H1 (cell line): Measurements from ENCODE around the gene PLPP2. TPM values are rescaled to one million over a fixed set of nuclear protein-coding genes. Genes with fewer than 3 reads are reported as not detected.

ENCODE experiments used
- CTCF ChIA-PET: fragments of 300-600 bp; sonication (Branson Sonifier 250); formaldehyde crosslinking; loops from one replicate; lab custom pipeline; 2021; ENCODE audit not compliant: partially characterized antibody; lab: Charles Lee
- POLR2A ChIA-PET: fragments of 300-600 bp; sonication (Branson Sonifier 250); formaldehyde crosslinking; loops from one replicate; lab custom pipeline; 2021; ENCODE audit warnings: inconsistent platforms; ENCODE audit not compliant: partially characterized antibody; lab: Charles Lee
- DNase-seq, 2 experiments: peaks; one replicate each; pipeline versions ENCODE4 v3.0.0 to v3.0.0-alpha.2; 2010 to 2022; ENCODE audit warnings: low spot score in 2 of 2, low read depth in 1 of 2, mixed read lengths in 1 of 2
- FAIRE-seq: peaks from 2 replicates; lab custom pipeline; 2011; peaks lifted over from hg19 to GRCh38; lab: Jason Lieb, UNC
- H2AFZ ChIP-seq: 2 replicates; pipeline ENCODE4 v1.8.1; 2012; ENCODE audit warnings: low read length, inconsistent platforms
- H2AK5ac ChIP-seq: 2 replicates; pipeline ENCODE4 v1.6.1; 2013; ENCODE audit warnings: low read depth, low read length
- H2BK120ac ChIP-seq: replicated peaks from 2 replicates; pipeline ENCODE3; 2013; ENCODE audit warnings: low read depth, low read length, inconsistent platforms
- H2BK12ac ChIP-seq: 2 replicates; pipeline ENCODE4 v1.6.1; 2013; ENCODE audit warnings: low read depth, low read length
- H2BK15ac ChIP-seq: 2 replicates; pipeline ENCODE4 v1.6.1; 2013; ENCODE audit warnings: low read length
- H2BK20ac ChIP-seq: 2 replicates; pipeline ENCODE4 v1.6.1; 2013; ENCODE audit warnings: low read length
- H2BK5ac ChIP-seq: 2 replicates; pipeline ENCODE4 v1.6.1; 2013; ENCODE audit warnings: low read depth, low read length
- H3K14ac ChIP-seq: 2 replicates; pipeline ENCODE4 v1.6.1; 2013; ENCODE audit warnings: inconsistent platforms; ENCODE audit not compliant: insufficient read length
- H3K18ac ChIP-seq: 2 replicates; pipeline ENCODE4 v1.6.1; 2013; ENCODE audit warnings: low read length; ENCODE audit errors: extremely low read depth
- H3K23ac ChIP-seq: 2 replicates; pipeline ENCODE4 v1.6.1; 2013; ENCODE audit warnings: inconsistent platforms; ENCODE audit not compliant: insufficient read length
- H3K23me2 ChIP-seq: 2 replicates; pipeline ENCODE4 v1.6.1; 2013; ENCODE audit warnings: low read depth, low read length
- H3K27ac ChIP-seq: 2 replicates; pipeline ENCODE4 v1.6.1; 2011; ENCODE audit warnings: low read depth, low read length, inconsistent platforms
- H3K27me3 ChIP-seq, 4 experiments: replicated peaks in 1 of 4; 1 replicate in 1 of 4; 2 replicates in 3 of 4; pipeline versions ENCODE4 v1.6.1 to v1.8.1; 2011 to 2013; ENCODE audit warnings: low read length in 3 of 4, mild to moderate bottlenecking in 3 of 4, inconsistent platforms in 2 of 4, mixed read lengths in 2 of 4, moderate library complexity in 1 of 4; ENCODE audit not compliant: control insufficient read depth in 3 of 4, insufficient read depth in 3 of 4; ENCODE audit errors: extremely low read depth in 1 of 4
- H3K36me3 ChIP-seq, 4 experiments: 2 replicates each; pipeline versions ENCODE4 v1.6.1 to v1.8.1; 2011 to 2013; ENCODE audit warnings: mild to moderate bottlenecking in 4 of 4, low read length in 3 of 4, moderate library complexity in 2 of 4, control low read depth in 1 of 4, inconsistent platforms in 1 of 4; ENCODE audit not compliant: insufficient read depth in 4 of 4, control insufficient read depth in 2 of 4
- H3K4ac ChIP-seq: replicated peaks from 2 replicates; pipeline ENCODE3; 2013; ENCODE audit warnings: low read length, low read depth, mixed read lengths, inconsistent platforms; ENCODE audit not compliant: insufficient read length
- H3K4me1 ChIP-seq, 4 experiments: replicated peaks in 1 of 4; 1 replicate in 1 of 4; 2 replicates in 3 of 4; pipeline versions ENCODE4 v1.6.1 to v1.8.1; 2011 to 2013; ENCODE audit warnings: low read length in 3 of 4, inconsistent platforms in 2 of 4, mixed read lengths in 1 of 4; ENCODE audit not compliant: insufficient read depth in 4 of 4, control insufficient read depth in 3 of 4
- H3K4me2 ChIP-seq, 2 experiments: 2 replicates each; pipeline versions ENCODE4 v1.6.1 to v1.8.1; 2011 to 2013; ENCODE audit warnings: low read depth in 2 of 2, low read length in 2 of 2, control low read depth in 1 of 2, inconsistent platforms in 1 of 2, mild to moderate bottlenecking in 1 of 2; ENCODE audit not compliant: insufficient read depth in 1 of 2
- H3K4me3 ChIP-seq, 4 experiments: fragments of 200-600, 300-600 bp in 1 of 4; sonication (generic), shearing (Covaris generic), sonication (Bioruptor Twin) in 1 of 4; 2 replicates each; pipeline versions ENCODE4 v1.5.1 to v1.8.1; 2011 to 2016; ENCODE audit warnings: low read length in 4 of 4, low read depth in 3 of 4, control low read depth in 2 of 4, inconsistent platforms in 2 of 4, mild to moderate bottlenecking in 2 of 4, mixed read lengths in 1 of 4, moderate library complexity in 1 of 4; ENCODE audit not compliant: insufficient read depth in 2 of 4; ENCODE audit errors: extremely low read depth in 1 of 4
- H3K56ac ChIP-seq: replicated peaks from 2 replicates; pipeline ENCODE3; 2013; ENCODE audit warnings: low read depth, mild to moderate bottlenecking, mixed read lengths, low read length, inconsistent platforms; ENCODE audit not compliant: insufficient read length
- H3K79me1 ChIP-seq: 2 replicates; pipeline ENCODE4 v1.6.1; 2013; ENCODE audit warnings: low read depth, low read length, control low read depth
- H3K79me2 ChIP-seq, 2 experiments: 2 replicates each; pipeline versions ENCODE4 v1.6.1 to v1.8.1; 2012 to 2013; ENCODE audit warnings: low read length in 2 of 2, mild to moderate bottlenecking in 2 of 2, inconsistent platforms in 1 of 2; ENCODE audit not compliant: insufficient read depth in 2 of 2, control insufficient read depth in 1 of 2
- H3K9ac ChIP-seq, 4 experiments: replicated peaks in 1 of 4; 1 replicate in 1 of 4; 2 replicates in 3 of 4; pipeline versions ENCODE4 v1.6.1 to v1.8.1; 2011 to 2013; ENCODE audit warnings: low read depth in 3 of 4, low read length in 3 of 4, control low read depth in 2 of 4, mild to moderate bottlenecking in 2 of 4, moderate library complexity in 2 of 4, inconsistent platforms in 1 of 4; ENCODE audit errors: extremely low read depth in 1 of 4
- H3K9me3 ChIP-seq, 2 experiments: 2 replicates each; pipeline versions ENCODE4 v1.6.1 to v1.8.1; 2012 to 2013; ENCODE audit warnings: mild to moderate bottlenecking in 2 of 2, moderate library complexity in 2 of 2, control low read depth in 1 of 2, inconsistent platforms in 1 of 2, low read depth in 1 of 2, low read length in 1 of 2, mixed read lengths in 1 of 2; ENCODE audit not compliant: insufficient read depth in 2 of 2
- H4K20me1 ChIP-seq, 2 experiments: replicated peaks in 1 of 2; 2 replicates each; pipeline versions ENCODE3 to v1.8.1; 2011 to 2013; ENCODE audit warnings: inconsistent platforms in 2 of 2, low read length in 2 of 2, mild to moderate bottlenecking in 1 of 2; ENCODE audit not compliant: insufficient read depth in 2 of 2, control insufficient read depth in 1 of 2
- H4K5ac ChIP-seq: 2 replicates; pipeline ENCODE4 v1.6.1; 2013; ENCODE audit warnings: low read length, low read depth, mixed read lengths, inconsistent platforms; ENCODE audit not compliant: insufficient read length
- H4K8ac ChIP-seq: 2 replicates; pipeline ENCODE4 v1.8.0; 2013; ENCODE audit warnings: mild to moderate bottlenecking, moderate library complexity, low read length, inconsistent platforms; ENCODE audit not compliant: insufficient read depth; ENCODE audit errors: extremely low read depth
- H4K91ac ChIP-seq: replicated peaks from 2 replicates; pipeline ENCODE3; 2013; ENCODE audit warnings: low read length, mixed read lengths, inconsistent platforms; ENCODE audit not compliant: insufficient read length
- CTCF ChIP-seq, 3 experiments: IDR thresholded peaks; 1 replicate in 2 of 3; 2 replicates in 1 of 3; pipeline versions ENCODE4 v1.5.1 to v1.6.1; 2011; ENCODE audit warnings: low read length in 3 of 3, mild to moderate bottlenecking in 3 of 3, inconsistent platforms in 2 of 3, low read depth in 1 of 3, moderate library complexity in 1 of 3; ENCODE audit not compliant: insufficient read depth in 1 of 3; ENCODE audit errors: control extremely low read depth in 1 of 3
- KDM1A ChIP-seq: fragments of 200-600, 300-600 bp; sonication (generic); IDR thresholded peaks from 2 replicates; pipeline ENCODE4 v1.7.1; 2016; ENCODE audit warnings: mild to moderate bottlenecking, low read length, borderline replicate concordance
- TEAD4 ChIP-seq: IDR thresholded peaks from 2 replicates; pipeline ENCODE4 v1.6.1; 2012; ENCODE audit warnings: low read depth, low read length, inconsistent platforms, mixed read lengths
- USF2 ChIP-seq: IDR thresholded peaks from 2 replicates; pipeline ENCODE4 v1.6.1; 2011; ENCODE audit warnings: low read length, improper control_type of control experiment
- WGBS, 2 experiments: shearing (Covaris generic) in 1 of 2; methylation state at CpG; one replicate each; pipeline versions ENCODE4 v1.1.6 to v1.1.7; 2013 to 2015; ENCODE audit warnings: low lambda C conversion rate in 2 of 2, mixed read lengths in 2 of 2, inconsistent platforms in 1 of 2, low coverage in 1 of 2, missing lambda C conversion rate in 1 of 2; ENCODE audit not compliant: insufficient replicate concordance in 2 of 2, insufficient coverage in 1 of 2, insufficient read length in 1 of 2; ENCODE audit errors: extremely low coverage in 1 of 2, missing lambda C conversion rate in 1 of 2; 5-methylcytosine and 5-hydroxymethylcytosine counted together
- polyA plus RNA-seq, 7 experiments: library from polyadenylated mRNA; depleted of rRNA in 3 of 7; stranded (reverse) in 5 of 7; unstranded in 2 of 7; fragments of >200 nt in 5 of 7; fragments of 200-250 nt in 2 of 7; gene quantifications; 1 replicate in 5 of 7; 2 replicates in 1 of 7; 4 replicates in 1 of 7; pipeline versions ENCODE4 v1.2.1 to v1.2.3, GENCODE V29; 2011 to 2013; ENCODE audit warnings: missing spikeins in 2 of 7, mixed read lengths in 2 of 7
- total RNA-seq: library from RNA; stranded (reverse); fragmentation: NEBNext Ultra II Directional; extraction: Animal tissue kit (Norgen Biotek cat#: 25700); gene quantifications from 2 replicates; pipeline ENCODE4 v1.2.1, GENCODE V29; 2021

The PLPP2 gene
- total and polyA plus RNA-seq, 2 of the 8 experiments (the other 6 are each of a cell fraction or from before 2014, with no cell fraction given): 101 to 195 TPM

GRCh38 chr19:282501-282900 lies 8.7 kb downstream of the PLPP2 start:
- Histone ChIP-seq H3K4ac (no peak overlapping the region), H3K18ac (no peak overlapping the region), H3K23me2 (no peaks in the 10 kb centered on the region), H3K23ac (no peak overlapping the region), H2BK5ac (no peak overlapping the region), H4K5ac (no peak overlapping the region), H3K4me1 (peaks cover 0 to 10% (median under 1%) of the 10 kb centered on the region in 4 experiments; a peak in 4 of 7 replicates), H3K4me3 (no peak overlapping the region), H3K79me1 (0 out of 2 replicates have a peak, but pooled peaks cover 3% of the 10 kb centered on the region), H2BK120ac (no peak overlapping the region), H2AFZ (no peak overlapping the region), H3K27me3 (no peaks in the 10 kb centered on the region), H3K27ac (no peak overlapping the region), H3K79me2 (peaks cover 0 to 8% of the 10 kb centered on the region in 2 experiments; a peak in 1 of 4 replicates), H4K20me1 (peaks cover 0 to 4% of the 10 kb centered on the region in 2 experiments), H2BK12ac (no peak overlapping the region), H3K36me3 (peaks cover 8 to 46% (median 11%) of the 10 kb centered on the region in 4 experiments; a peak in 7 of 8 replicates), H3K9ac (no peak overlapping the region), H3K56ac (no peak overlapping the region), H2BK15ac (no peak overlapping the region), H2BK20ac (no peak overlapping the region), H3K4me2 (no peak overlapping the region), H3K14ac (no peak overlapping the region), H2AK5ac (no peak overlapping the region), H3K9me3 (no peaks in the 10 kb centered on the region), H4K8ac (no peak overlapping the region), H4K91ac (no peak overlapping the region)
- POLR2A ChIA-PET: interaction anchor here (1.6 to 5.5 kb wide), 4 partner anchors 9 to 19 kb away, joined by 4 to 22 read pairs (median 6); no protein-coding TSS in a partner anchor
- CTCF ChIA-PET: interaction anchor here (0.8 to 2.5 kb wide), 2 partner anchors 8 to 15 kb away, joined by 4 to 8 read pairs; no protein-coding TSS in a partner anchor
- FAIRE-seq (no peak), DNase-seq (no peak)
- TF ChIP-seq KDM1A (peak; percentile 51; the same call in 1 of the 2 replicates), CTCF (IDR thresholded peaks at IDR 0.05; ENCODE audit: control extremely low read depth in 1 of 3, insufficient read depth in 1 of 3, low read depth in 1 of 3, low read length in 3 of 3) (no peak), TEAD4 (no peak), USF2 (no peak)
- WGBS, 2 experiments: 80% methylated on average over 13 of the region's 13 CpGs; no CpG with 5 or more reads in 1 of the 2 experiments
